Cardiac fibroblast (primary cell): ENCODE results near the gene CDK2AP2.
"Not testable (repeated sequence)": the region's sequence is repeated elsewhere in the genome, so short reads cannot be mapped to it uniquely, and the experiment has no call there.

ENCODE experiments used
- DNase-seq, 2 donors: peaks; one replicate each; pipeline versions ENCODE4 v3.0.0 to v3.0.0-alpha.2; 2010; ENCODE audit warnings: low read depth in 2 of 2
- H3K4me3 ChIP-seq, 2 donors: replicated peaks in 1 of 2; 1 replicate in 1 of 2; 2 replicates in 1 of 2; pipeline ENCODE4 v1.5.1; 2011; ENCODE audit warnings: low read depth in 2 of 2, low read length in 2 of 2, mild to moderate bottlenecking in 2 of 2, moderate library complexity in 1 of 2
- TF ChIP-seq, protein P1 (sequence below): IDR thresholded peaks from one replicate; pipeline ENCODE4 v1.5.1; 2011; ENCODE audit warnings: low read depth, mild to moderate bottlenecking, low read length, inconsistent platforms

The CDK2AP2 gene

DNA sequence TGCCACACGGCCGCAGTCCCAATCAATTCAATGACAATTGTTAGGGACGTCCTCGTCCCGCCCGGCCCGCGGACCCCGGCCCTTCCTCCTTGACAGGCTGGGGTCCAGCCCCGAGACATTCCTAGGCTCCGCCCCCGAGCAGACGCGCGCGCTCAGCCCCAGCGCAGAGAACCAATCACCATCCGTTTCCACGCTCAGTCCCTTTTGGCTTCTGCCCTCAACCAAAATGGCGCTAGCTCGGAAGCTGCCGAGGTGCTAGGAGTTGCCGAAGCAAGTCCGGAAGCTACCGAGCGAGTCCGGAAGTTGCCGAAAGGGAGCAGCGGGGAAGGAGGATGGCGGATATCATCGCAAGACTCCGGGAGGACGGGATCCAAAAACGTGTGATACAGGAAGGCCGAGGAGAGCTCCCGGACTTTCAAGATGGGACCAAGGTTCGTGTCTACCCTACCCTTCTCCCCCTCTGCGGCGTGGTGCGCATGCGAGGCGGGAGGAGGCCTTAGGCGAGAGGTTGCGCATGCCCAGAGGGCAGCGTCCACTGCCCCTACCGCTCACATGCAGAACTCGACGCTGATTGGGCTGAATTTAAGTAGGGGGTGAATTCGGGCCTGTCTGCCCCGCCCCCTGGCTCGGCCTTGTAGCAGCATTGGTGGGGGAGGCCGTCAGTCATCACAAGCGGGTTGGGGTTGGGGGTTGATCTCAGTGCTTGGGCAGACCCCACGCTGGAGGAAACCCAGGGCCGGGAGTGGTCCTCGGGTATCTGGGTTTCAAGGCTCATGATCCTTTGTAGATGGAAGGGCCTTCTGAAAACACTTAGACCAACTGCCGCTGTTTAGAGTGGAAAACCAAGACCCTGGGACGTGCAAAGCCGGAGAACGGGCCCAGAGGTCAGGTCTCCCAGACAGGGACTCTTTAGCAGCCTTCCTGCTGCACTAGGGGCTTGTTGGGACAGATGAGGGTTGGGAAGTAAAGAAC, 24.8 kb downstream of the CDK2AP2 start, which contains the start of gene AIP:
TSS of gene AIP (plus strand) at position 200 of the 972 bp plus-strand sequence. CDS start at position 333, 133 bp downstream.
- TF ChIP-seq, protein P1, sequence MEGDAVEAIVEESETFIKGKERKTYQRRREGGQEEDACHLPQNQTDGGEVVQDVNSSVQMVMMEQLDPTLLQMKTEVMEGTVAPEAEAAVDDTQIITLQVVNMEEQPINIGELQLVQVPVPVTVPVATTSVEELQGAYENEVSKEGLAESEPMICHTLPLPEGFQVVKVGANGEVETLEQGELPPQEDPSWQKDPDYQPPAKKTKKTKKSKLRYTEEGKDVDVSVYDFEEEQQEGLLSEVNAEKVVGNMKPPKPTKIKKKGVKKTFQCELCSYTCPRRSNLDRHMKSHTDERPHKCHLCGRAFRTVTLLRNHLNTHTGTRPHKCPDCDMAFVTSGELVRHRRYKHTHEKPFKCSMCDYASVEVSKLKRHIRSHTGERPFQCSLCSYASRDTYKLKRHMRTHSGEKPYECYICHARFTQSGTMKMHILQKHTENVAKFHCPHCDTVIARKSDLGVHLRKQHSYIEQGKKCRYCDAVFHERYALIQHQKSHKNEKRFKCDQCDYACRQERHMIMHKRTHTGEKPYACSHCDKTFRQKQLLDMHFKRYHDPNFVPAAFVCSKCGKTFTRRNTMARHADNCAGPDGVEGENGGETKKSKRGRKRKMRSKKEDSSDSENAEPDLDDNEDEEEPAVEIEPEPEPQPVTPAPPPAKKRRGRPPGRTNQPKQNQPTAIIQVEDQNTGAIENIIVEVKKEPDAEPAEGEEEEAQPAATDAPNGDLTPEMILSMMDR, result peak; percentile 29
- H3K4me3 ChIP-seq, result peak within 1 kb of the TSS; percentile 66 to 68
- peak; percentile 98 to 99 for DNase-seq

- no peak for DNase-seq
- peak overlapping the region; percentile 66 to 68 for H3K4me3 ChIP-seq
- TF ChIP-seq, protein P1, result no peak
These were observed 25.6 kb downstream of the CDK2AP2 start for GRCh38 chr11:67482275-67482826.

DNA sequence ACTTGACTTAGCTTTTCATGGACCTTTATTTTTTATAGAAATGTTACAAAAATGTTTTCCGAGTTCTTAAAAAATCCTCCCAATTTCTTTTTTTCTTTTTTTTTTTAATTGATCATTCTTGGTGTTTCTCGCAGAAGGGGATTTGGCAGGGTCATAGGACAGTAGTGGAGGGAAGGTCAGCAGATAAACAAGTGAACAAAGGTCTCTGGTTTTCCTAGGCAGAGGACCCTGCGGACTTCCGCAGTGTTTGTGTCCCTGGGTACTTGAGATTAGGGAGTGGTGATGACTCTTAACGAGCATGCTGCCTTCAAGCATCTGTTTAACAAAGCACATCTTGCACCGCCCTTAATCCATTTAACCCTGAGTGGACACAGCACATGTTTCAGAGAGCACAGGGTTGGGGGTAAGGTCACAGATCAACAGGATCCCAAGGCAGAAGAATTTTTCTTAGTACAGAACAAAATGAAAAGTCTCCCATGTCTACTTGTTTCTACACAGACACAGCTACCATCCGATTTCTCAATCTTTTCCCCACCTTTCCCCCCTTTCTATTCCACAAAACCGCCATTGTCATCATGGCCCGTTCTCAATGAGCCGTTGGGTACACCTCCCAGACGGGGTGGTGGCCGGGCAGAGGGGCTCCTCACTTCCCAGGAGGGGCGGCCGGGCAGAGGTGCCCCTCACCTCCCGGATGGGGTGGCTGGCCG, 30.5 kb downstream of the CDK2AP2 start:
- not testable (repeated sequence) for H3K4me3 ChIP-seq, DNase-seq

- H3K4me3 ChIP-seq, DNase-seq: not testable (repeated sequence)
These were observed 31.3 kb downstream of the CDK2AP2 start for GRCh38 chr11:67476692-67477091.

GRCh38 chr11:67472882-67473281, 35.1 kb downstream of the CDK2AP2 start:
- no peak overlapping the region for H3K4me3 ChIP-seq
- DNase-seq, result no peak
- TF ChIP-seq, protein P1, result no peak

- TF ChIP-seq, protein P1, result no peak
- no peak for DNase-seq
- no peak overlapping the region for H3K4me3 ChIP-seq
These were observed 37.5 kb downstream of the CDK2AP2 start for GRCh38 chr11:67470337-67471002.

DNA sequence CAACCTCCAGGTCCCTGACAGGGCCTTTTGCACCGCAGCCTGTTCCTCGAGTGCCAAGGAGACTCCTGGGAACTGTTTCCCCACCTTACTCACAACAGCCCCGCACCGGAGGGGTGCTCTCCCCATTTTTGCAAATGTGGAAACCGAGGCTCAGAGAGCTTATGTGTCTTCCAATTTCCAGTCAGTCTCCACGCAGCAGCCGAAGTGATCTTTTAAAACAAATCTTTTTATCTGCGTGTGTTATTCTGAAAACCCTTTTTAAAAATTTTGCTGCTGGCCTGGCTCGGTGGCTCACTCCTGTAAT, 38.5 kb downstream of the CDK2AP2 start:
- peak overlapping the region; percentile 54 to 61 for H3K4me3 ChIP-seq
- DNase-seq, result no peak
- TF ChIP-seq, protein P1, result no peak
